ENCODE results near the gene KRT14.
"Not testable (repeated sequence)": the region's sequence is repeated elsewhere in the genome, so short reads cannot be mapped to it uniquely, and the experiment has no call there.

KRT14 gene

GRCh38 chr17:41544935-41545334 lies 41.8 kb downstream of the KRT14 start:
- DNase-seq = no peak

DNA sequence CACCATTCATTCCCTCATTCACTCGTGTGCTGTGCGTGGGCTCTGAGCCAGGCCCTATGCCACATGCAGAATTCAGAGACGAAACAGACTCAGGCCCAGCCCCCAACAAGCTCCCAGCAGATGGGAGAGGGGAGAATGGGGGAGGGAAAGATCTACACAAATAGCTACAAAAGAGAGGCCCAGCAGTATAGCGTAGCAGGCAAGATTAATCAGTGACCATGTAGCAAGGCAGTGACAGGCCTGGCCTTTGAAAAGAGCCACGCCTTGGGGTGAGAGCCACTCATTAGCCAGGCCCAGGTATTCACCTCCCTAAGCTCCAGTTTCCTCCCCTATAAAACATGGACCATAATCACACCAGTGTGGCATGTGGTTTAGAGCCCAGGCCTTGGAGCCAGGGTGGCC lies 42.2 kb downstream of the KRT14 start:
- DNase-seq = no peak

DNA sequence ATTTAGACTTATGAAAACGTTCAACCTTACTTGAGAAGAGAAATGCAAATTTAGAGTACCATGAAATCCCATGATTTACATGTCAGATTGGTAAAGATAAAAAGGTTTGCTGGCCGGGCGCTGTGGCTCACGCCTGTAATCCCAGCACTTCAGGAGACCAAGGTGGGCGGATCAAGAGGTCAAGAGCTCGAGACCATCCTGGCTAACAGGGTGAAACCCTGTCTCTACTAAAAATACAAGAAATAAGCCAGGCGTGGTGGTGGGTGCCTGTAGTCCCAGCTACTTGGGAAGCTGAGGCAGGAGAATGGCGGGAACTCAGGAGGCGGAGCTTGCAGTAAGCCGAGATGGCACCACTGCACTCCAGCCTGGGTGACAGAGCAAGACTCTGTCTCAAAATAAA lies 43.9 kb downstream of the KRT14 start:
- DNase-seq = not testable (repeated sequence)

GRCh38 chr17:41542357-41542756 lies 44.3 kb downstream of the KRT14 start:
- DNase-seq = no peak

DNA sequence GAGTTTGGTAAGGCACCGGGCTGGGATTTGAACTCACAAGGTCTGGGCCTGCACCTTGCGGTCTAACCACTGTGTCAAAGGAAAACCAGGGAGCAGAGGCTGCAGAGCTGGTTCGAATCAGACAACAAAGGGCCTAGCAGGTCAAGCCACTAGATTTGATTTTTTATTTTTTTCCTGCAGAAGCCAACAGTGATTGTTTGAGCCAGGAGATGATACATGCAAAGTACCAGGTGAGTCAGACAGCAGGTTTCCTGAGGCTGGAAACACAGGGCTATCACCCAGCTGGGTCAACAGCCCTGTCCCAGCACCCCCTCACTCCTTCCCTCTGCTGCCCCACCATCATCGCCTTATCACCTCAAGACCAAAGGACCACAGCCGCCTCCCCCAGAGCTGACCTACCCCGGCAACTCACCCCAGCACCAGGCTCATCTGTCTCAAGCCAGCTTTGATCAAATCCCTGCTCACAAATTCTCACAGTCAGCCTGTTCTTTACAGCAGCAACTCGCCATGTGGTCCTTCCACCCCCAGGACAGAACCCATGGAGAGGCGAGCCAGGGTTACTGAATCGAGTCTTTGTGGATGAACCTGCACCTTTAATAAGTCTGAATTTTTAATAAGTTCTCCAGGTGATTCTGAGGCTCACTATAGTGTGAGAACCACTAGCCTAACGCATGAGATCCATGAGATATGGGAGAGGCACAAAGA lies 45.6 kb downstream of the KRT14 start:
- DNase-seq = no peak

DNA sequence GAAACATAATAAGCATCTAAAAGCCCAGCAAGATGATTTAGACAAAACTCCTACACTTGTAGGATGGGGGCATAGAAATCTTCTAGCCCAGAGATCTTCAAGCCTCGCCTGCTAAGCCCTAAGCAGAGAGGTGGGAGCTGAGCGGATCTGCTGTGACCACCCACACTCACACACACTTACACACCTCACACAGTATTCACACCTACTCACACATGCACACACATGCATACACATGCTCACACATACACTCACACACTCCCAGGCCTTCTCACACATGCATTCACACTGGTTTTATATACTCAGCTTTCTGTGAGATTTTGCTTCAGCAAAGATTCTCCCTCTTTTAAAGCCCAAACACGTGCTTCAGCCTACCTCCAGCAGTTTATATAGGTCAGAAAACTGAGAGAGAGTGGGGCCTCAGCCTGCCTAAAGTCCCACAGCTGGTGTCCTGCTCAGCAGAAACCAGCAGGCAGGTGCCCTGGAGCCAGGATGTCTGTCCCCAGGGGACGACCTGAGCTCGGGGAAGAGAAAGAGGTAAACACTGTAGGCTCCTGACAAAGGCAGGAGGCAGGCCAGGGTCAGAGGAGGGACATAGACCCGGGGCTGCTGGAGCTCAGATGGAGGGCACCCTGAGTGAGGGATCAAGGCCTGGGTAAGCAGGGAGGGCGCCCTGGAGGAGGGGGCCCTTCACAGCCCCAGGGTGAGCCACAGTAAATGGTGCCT lies 46.6 kb downstream of the KRT14 start:
- DNase-seq = no peak

DNA sequence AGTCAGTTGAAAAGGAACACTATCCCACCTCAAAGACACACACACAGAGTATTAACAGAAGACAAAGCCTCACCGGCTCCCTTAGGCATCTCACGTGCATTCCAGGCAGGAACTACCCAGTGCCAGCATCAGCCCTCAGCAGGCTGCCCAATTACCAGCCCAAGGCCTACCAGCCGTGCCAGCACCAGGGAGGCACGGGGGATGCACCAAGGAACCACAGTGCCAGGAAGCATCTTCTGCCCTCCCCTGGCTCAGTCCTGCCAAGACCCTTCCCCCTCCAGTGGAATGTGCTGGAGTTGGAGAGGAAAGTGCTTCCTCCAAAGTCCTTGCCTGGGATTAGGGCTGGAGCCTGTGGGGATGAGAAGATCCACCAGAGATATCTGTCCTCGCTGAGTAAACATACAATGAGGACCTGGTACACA lies 47.6 kb downstream of the KRT14 start:
- DNase-seq = no peak

DNA sequence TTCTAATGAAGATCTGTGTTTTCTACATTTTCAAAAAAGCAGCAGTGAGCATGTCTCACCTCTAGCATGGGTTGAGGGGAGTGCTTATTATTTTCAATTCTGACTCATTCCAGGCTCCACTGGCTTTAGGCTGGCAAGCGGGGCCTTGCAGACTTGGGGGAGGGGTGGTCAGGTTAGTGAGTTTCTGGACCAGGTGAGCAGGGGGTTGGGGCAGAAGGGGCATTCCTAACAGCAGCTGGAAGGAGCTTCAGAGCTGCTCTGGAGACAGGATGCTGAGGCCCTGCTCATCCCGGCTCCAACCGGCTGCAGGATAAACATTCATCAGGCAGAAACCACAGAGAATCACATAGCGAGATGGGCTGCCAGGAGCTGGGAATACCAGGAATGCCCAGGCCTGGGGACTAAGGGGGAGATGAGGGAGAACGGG lies 48.1 kb downstream of the KRT14 start:
- no peak for DNase-seq

DNA sequence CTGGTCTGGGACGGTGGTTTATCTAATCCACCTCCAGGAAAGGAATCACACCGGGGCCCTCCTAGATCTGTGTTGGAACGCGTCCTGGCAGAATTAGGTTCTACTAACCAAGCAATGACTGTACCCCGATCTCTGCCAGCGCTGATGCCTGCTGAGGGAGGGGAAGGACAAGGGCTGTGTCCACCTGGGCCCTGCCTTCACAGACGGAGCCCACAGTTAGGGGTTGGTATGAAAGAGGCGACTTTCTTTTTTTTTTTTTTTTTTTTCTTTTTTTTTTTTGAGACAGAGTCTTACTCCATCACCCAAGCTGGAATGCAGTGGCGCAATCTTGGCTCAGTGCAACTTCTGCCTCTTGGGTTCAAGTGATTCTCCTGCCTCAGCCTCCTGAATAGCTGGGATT lies 48.7 kb downstream of the KRT14 start:
- DNase-seq = no peak

DNA sequence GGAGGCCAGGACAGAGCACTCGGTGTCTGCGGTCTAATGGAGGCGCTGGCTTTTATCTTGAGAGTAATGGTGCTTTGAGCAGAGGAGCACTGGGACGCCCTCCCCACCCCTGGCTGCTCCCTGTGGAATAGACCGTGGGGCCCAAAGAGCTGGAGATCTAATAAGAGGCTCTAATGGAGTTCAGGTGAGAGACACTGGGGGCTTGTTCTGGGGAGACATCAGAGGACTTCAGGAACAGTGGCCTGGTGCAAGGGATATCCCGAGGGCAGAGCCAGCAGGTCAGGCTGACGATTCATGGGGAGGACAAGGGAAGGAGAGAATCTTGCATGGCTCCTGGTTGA lies 49.1 kb downstream of the KRT14 start:
- DNase-seq = no peak

DNA sequence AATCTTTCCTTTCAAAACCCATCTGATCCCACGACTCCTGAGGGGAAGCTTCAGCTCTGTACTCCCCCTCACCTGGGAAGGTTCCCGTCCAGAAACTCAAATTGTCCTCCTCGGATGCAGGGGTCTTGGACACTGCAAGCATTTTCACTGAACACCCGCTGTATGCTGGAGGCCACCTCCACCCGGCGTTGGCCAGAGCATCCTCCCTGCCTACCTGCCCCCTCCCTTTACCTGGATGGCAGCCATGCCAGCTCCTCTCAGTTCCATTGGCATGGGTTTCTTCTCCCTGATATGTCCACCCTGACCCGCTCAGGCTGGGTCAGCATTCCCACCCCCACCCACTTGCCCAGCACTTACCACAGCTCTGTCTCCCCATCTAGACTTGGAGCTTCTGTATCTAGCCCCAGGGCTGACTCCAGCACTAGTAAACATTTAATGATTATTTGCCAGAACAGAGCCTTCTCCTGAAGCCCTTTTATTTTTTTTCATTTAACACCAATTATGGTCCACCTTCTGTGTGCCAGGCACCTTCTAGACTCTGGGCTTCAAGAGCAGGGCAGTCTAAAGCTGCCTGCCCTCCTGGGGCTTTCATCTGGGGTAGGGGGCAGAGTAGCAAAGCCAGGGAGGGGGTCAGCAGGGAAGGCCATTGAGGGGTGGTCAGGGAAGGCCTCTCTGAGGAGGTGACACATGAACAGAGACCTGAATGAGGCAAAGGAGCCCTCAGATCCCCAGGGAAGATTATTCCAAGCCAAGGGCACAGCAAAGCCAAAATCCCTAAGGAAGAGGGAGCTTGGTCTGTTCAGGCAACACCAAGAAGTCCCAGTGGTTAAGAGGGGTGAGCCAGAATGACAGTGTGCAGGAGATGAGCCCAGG lies 49.7 kb downstream of the KRT14 start:
- DNase-seq = no peak

DNA sequence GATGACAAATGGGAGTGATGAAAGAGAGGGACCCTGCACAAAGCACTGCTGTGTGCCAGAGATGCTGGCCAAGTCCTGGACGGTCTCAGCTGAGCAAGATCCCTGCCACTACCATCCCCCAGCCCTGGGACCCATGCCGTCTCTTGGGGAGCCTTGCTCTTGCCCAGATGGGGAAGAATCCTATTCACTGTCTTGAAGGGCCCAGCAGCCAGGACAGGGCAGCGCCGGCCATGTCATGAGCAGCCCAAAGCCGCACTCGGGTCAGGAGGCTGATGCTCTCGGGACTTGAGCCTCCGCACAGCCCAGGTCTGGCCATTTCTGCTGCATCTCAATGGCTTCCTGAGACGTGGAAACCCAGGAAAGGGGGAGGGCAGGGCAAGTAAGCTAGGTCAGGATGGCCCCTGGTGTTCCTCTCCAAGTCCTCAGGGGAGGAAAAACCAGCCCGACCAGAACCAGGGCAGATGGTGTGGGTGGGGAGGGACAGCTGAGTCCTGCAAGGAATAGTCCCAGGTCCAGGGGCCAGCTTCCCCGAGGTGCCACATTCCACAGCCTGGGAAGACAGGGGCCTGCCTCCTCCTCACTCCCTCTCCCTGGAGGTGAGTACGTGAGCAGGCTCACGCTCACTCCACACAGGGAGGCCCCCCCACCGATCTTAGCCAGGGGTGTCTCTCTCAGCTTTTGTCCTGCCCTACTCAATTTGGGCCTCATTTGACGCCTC lies 50.8 kb downstream of the KRT14 start:
- DNase-seq = no peak

DNA sequence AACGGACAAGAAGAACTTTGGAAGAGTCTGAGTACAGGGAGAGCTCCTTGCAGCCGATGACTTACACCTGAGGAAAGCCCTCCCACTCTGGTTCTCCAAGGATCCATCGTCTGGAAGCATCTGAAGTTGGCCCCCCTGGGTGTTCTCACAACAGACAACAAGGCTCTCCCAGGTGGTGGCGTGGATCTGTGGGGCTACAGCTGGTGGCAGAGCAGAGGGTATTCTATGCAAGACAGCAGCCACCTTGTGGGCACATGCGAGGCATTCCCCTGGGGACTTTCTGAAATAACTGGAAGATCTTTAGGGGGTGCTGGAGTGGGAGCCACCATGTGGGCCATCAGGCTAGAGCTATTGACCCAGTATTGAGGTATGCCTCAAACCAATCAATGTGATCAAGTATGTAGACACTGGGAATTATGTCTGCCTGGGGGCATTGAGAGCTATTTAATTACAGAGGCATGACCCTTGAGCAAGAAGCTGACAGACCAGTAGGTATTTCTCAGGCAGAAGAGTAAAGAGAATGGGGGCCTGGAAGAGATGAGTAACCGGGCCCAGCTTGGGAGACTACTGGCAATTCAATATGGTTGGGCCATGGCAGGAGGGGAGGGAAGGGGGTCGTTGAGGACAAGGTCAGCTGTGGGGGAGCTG lies 51.7 kb downstream of the KRT14 start:
- DNase-seq = no peak

DNA sequence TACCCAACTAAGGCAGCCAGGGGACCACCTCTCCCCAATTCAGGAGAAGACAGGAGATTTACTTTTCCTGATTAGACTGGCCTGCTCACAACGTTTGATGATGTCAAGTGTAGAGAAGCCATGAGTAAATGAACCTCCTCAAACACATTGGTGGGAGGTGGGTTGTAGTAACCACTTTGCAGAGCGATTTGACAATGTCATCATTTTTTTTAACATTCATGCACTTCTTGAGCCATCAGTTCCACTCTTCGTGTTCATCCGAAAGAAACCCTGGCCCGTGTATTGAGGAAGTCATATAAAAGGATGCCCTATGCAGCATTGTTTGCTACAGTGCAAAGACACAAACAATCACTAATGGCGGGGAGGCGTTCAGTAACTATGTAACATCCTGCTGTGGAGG lies 53.1 kb downstream of the KRT14 start:
- no peak for DNase-seq

DNA sequence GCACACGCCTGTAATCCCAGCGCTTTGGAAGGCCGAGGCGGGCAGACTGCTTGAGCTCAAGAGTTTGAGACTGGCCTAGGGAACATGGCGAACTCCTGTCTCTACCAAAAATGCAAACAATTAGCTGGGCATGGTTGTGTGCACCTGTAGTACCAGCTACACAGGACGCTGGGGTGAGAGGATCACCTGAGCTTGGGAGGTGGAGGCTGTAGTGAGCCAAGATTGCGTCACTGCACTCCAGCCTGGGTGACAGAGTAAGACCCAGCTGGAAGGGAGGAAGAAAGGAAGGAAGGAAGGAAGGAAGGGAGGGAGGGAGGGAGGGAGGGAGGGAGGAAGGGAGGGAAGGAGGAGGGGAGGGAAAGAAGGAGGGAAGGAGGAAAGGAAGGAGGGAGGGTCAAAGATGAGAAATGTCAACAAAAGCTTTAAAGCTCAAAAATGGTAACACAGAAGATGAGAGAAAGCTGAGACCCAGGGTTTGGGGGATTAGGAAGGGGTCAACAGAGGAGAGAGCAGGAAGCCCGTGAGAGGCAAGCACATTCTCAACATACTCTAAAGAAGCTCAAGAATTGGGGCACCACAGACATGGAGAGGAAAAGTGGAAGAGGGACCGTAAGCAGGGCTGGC lies 53.6 kb downstream of the KRT14 start:
- DNase-seq = no peak
